Stimulated activated CD4-positive, alpha-beta T cell treated with anti-CD3 and anti-CD28 coated beads, Interleukin-12 subunit alpha, Interleukin-12 subunit beta, amount 100 ng/mL, for 4 hours (primary cell): ENCODE results near the gene DACH1.

ENCODE experiments used
- DNase-seq: peaks from one replicate; pipeline ENCODE4 v3.0.0-alpha.2; 2020

DACH1 gene

DNA sequence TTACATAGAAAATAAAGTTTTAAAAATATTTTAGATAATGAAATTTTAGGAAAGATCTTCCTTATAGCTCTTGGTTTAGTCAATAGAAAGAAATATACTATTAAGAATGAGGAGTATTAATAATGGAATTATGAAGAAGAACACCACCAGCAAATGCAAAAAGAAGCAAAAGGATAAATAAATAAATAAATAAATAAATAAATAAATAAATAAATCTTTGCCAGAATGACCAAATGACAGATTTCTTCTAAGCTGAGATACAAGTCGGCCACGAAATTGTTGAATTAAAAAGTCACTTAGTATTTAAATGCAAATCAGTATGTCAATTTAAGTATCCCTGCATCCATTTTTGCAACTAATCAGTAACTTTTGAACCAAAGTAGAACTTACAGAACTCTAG lies 95.9 kb downstream of the DACH1 start:
- DNase-seq = no peak

- no peak for DNase-seq
Measured at GRCh38 chr13:71770710-71771109, 96.3 kb downstream of the DACH1 start.

DNA sequence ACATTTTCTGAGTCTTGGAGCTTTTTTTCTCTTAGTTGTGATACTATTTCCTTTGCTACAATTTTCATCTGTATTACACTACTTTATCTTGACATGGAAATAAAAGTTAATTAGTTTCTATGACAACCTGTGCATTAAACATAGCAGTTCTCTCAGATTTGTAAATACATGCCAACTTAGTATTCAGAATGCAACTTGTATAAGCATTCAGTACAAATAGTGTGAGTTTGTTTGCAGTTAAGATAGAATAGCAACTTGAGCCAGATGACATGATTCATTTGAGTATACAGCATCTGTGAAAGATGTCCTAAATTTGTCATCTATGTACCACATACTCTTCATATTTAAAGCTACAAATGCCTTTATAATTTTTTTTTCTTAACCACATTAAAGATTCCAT lies 98.1 kb downstream of the DACH1 start:
- DNase-seq = no peak

- no peak for DNase-seq
Measured at GRCh38 chr13:71759651-71760511, 107.1 kb downstream of the DACH1 start.

- DNase-seq = no peak
Measured at GRCh38 chr13:71758828-71759227, 108.2 kb downstream of the DACH1 start.

DNA sequence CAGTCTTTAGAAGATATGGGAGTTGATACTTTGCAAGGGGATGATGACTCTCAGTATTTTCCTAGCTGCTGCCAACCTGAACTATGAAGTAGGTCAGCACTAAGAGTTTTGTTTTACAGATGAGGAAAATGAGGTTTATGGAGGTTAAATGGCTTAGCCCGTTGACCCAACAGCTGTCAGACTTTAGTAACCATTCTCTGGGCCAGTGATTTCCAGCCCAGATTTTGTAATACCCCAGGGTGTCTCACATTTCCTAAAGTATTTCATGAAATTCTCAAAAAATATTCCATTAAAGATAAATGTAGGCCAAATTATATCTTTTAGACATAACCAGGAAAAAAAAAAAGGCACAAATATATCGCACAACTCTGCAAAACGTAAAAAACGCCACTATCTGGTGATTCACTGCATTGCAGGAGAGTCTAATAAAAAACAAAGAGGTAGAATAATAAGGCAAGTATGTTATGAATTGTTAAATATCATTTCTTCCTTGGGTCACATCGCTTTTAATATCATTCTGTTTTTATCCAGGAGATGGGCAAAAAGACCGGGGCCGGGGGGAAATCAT lies 112.5 kb downstream of the DACH1 start:
- no peak for DNase-seq

- DNase-seq = no peak
Measured at GRCh38 chr13:71752775-71753513, 114.1 kb downstream of the DACH1 start.

DNA sequence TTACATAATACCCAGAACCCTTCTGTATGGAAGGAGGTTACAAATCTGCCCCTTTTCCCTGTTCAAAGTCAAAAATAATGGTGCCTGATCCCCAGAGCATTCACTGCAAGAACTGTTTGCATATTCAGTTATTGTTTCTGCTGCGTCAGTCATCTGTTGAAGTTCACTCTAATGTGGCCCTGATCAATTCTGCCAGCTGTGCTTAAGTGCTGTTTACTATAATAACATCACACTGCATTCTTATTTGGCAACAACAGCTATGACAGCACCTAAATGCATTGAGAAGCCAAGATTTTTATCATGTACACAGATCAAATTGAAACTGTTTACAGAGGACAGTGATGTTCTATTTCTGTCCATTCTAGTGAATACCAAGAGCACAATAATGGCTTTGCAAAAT lies 115.9 kb downstream of the DACH1 start:
- DNase-seq = no peak

DNA sequence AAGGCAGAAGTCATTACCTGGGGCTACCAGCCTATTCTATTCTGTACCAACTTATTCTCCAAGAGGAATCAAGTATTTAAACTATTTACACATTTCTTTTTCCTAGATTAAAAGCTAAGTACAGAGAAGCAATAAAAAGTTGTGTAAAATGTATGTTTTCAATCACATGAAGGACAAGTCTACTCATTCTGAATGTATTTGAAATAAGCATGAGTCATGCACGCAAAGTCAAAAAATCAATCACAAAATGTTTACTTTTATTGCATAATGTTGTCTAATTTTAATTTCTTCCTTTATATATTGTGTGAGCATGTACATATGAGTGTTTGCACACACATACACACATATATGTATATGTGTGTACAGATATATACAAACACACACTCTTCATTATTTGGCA lies 136.7 kb downstream of the DACH1 start:
- DNase-seq = no peak

DNA sequence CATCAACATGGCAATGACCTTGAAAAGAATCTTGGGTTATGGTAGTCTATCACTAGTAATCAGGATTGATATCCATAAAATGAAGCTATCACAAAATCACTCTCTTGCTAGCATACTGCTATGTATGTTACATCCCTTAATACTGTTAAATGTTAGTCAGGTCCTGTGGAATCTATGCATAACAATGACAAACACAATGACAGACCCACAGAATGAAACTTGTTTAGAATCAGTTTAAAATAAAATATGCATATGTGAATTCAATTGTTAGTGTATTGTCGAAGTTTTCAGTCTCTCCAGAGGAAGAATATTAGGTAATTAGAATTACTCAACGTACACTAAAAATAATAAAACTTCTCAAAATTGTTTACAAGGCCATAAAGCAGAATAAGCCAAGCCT lies 137.6 kb downstream of the DACH1 start:
- no peak for DNase-seq

- DNase-seq = no peak
Measured at GRCh38 chr13:71727662-71728061, 139.3 kb downstream of the DACH1 start.

DNA sequence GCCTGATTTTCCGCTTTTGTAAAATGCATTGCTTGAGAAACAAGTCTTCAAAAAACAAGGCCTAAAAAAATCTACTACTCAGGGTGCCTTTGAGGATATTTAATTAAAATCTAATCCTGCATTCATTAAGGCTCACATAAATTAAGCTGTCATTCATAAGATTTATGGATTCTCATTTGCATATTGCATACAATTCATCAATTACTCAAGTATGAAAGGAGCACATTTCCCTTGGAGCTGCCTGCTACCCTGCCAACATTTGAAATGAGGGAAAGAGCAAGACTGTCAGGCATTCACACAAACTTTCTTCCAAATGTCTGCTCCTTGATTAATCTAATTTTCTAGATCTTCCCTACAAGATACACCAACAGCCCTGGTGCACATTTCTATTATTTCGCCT lies 140.0 kb downstream of the DACH1 start:
- no peak for DNase-seq

DNA sequence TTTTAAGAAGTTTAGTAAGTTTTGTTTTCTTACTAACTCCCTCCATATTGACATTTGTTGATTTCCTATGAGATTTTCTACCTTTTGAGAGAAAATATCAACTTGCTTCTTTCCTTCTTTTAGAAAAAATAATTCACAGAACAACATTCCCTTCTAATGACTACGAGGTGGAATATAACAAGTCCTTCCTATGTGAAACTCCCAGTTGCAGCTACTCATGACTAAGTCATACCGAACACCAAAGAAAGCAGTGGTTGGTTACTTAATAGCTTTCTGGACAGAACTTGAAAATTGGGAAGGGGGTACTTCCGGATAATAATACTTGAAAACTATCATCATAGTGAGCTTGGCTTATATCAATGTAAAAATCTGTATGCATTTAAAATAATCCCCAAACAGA lies 144.8 kb downstream of the DACH1 start:
- no peak for DNase-seq

DNA sequence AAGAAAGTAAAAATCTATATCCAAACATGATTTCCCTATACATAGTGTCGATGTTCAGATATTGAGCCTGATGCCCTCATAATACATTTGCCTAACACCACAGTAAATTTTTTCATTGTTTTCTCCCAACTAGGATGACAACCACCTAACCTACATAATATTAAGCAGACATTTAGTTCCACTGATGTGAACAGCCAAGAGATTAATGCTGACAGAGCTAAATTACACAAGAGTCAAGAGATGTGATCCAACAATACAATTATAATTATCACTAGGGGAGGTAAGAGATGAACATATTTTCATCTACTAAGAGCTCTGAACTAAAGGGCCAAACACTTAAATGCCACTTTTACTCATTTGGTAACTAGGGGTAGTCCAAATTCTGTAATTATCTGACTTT lies 145.9 kb downstream of the DACH1 start:
- DNase-seq = no peak

DNA sequence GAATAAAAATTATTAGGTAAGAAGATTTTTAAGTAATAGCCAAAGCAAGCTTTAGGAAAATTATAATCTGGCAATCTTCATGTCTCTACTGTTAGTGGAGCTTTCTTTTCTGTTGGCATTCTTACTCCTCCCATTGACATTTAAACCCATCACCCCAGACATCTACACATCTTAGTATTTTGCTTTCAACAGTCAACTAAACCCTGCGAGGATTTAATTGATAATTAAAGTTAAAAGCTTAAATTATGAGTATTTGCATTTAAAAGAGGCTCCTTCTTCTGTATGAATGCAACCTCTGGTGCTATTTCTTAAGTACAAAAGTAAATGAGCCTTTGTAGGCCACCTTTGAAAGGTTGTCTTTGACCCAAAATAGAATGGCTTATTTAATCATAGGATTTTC lies 148.1 kb downstream of the DACH1 start:
- no peak for DNase-seq

- no peak for DNase-seq
Measured at GRCh38 chr13:71714802-71715375, 152.1 kb downstream of the DACH1 start.

DNA sequence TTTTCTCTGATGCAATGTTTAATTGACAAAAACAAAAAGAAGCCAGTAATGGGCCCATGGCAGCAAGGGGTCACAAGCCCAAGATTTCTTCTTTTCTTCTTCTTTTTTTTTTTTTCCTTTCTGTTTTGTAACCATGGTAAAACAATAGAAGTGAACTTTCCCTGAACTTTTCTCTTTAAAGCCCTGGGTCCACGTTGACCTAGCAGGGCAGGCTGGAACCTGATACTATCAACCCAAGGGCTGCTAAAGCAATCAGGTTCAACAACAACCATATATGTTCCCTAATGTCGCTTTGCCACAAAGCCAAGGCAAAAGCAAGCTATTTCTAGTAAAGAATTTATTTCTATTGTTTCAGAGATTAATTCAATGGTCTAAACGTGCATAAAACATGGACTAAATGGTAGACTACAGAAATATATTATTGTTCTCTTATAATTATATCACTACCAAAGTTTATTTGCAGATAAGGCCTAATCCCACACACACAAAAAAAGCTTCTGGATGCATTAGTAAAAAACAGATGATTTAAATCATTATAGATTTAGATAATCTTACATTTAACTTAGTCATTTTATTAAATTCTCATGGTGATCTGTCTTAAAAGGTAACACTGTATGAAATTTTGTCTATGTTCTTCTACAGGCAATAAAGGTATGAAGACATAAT lies 153.9 kb downstream of the DACH1 start:
- DNase-seq = no peak

- no peak for DNase-seq
Measured at GRCh38 chr13:71704656-71705055, 162.3 kb downstream of the DACH1 start.

DNA sequence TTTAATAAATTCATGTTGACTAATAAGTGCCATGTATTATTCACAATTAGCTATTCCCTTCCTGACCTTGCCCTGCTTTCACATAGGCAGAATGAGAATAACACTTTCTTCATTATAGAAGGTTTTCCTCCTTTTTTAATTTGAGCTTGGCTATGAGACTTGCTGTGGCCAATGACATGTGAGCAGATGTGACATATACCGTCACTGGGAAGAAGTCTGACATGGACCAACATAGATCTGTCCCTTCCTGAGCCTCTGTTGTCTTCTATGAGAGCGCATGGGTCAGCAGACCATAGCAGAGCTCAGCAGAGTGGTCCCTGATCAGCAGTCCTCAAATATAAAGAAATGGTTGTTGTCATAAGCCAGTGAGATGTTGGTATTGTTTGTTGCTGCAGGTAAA lies 163.9 kb downstream of the DACH1 start:
- no peak for DNase-seq

GRCh38 chr13:71702253-71702652 lies 164.8 kb downstream of the DACH1 start:
- no peak for DNase-seq

DNA sequence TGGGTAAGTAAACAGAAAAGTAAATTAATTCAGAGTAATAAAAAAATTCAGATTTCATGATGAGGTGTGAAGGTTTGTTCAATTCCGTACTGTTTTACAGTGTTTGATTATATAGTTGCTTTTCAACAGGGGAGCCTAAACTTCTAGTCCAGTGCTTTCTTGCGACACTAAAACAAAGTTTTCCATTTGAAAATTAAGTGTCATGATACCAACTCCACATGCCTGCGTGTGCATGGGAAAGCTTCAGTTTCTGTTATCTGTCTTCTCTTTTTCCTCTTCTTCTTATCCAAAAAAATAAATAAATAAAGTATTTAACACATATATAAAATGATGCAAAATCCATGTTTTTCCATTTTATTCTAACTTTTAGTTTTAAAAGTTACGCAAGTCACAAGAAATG lies 165.3 kb downstream of the DACH1 start:
- no peak for DNase-seq

DNA sequence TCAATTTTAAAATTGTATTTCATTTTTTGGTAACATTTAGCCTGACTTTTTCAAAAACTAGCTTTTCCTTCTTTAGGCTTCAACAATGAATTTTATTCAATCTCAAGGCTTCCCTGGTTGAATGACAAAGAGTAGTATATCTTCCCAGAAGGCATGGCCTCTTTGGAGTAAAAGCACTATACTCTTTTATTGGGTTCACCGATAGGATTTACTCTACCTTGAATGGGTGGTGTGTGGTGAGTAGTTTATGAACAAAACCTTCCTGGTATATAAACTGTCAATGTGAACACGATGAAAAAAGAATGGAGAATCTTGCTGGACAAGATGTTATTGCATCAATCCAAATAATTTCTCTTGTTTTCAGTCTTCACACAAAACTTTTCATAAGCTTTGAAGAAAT lies 167.7 kb downstream of the DACH1 start:
- no peak for DNase-seq

- no peak for DNase-seq
Measured at GRCh38 chr13:71695662-71696061, 171.3 kb downstream of the DACH1 start.
